GM18867 (cell line): Measurements from ENCODE around the gene TVP23A.
A peak's percentile ranks its signal among the peaks of the same experiment; 100 is the strongest.
"Not testable (repeated sequence)": the region's sequence is repeated elsewhere in the genome, so short reads cannot be mapped to it uniquely, and the experiment has no call there.

Experiments
- ATAC-seq: cut with Tn5 transposase; IDR thresholded peaks from one replicate; pipeline ENCODE4 v1.9.1; 2021; ENCODE audit warnings: mild to moderate bottlenecking, moderate library complexity; ENCODE audit not compliant: unreplicated experiment

The TVP23A gene

GRCh38 chr16:10836174-10836853, 17.7 kb upstream of the TVP23A start:
- ATAC-seq = no peak

DNA sequence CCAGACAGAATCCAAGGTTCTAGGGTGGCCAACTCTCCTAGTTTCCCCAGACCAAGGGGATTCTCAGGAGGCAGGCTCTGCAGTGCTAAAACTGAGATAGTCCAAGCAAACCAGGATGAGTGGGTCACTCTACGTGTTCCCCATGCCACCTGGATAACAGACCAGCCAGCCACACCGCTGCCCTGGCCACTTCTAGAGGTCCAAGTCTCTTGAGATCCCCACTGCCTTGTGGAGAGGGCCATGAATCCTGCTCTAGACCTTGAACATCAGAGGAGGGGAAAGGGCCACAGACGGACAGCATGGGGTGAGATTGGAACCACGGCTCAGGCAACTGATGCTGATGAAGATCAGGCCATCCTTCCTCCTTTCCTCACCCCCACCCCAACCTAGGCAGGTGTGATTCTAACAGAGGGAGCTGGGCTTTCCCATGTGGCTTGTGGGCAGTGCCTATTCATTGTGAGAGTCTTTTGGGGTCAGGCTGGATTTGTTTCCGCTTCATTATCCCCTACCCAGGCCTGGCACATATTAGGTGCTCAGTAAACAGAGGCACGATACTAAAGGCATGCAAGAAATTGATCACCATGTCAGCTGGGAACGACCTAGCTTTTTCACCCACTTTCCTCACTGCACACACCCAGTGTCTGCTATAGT, 16.8 kb upstream of the TVP23A start:
- peak; percentile 65 for ATAC-seq

DNA sequence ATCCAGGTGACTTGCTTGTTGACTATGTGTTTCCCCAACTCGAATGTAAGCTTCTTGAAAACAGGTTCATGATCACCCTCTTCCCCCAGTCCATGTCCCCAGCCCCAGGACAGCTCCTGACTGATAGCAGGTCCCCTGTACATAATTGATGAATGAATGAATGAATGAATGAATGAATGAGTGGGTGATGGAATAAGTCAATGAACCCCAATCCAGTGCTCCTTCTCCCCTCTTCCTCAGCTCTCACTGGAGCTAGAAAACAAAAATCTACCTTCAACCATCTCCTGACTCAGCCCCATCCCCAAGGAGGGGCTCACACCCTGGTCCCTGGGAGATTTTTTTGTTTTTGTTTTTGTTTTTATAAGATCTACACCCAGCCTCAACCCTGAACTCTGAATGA, 16.2 kb upstream of the TVP23A start:
- no peak for ATAC-seq

DNA sequence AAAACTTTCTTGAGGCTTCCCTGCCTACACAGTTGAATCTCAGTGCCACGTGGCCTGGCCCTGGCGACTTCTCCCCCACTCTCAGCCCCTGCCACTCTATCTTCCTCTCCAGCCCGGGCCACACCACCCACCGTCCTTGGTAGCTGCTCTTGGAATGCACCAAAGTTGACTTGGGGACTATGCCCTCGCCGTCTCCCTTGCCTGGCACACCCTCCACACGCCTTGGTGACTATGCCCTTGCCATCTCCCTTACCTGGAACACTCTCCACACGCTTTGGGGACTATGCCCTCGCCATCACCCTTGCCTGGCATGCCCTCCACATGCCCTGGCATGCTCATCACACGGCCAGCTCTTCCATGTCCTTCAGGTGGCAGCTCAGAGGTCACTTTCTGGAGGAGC, 15.5 kb upstream of the TVP23A start:
- no peak for ATAC-seq

GRCh38 chr16:10833271-10833670, 14.7 kb upstream of the TVP23A start:
- no peak for ATAC-seq

DNA sequence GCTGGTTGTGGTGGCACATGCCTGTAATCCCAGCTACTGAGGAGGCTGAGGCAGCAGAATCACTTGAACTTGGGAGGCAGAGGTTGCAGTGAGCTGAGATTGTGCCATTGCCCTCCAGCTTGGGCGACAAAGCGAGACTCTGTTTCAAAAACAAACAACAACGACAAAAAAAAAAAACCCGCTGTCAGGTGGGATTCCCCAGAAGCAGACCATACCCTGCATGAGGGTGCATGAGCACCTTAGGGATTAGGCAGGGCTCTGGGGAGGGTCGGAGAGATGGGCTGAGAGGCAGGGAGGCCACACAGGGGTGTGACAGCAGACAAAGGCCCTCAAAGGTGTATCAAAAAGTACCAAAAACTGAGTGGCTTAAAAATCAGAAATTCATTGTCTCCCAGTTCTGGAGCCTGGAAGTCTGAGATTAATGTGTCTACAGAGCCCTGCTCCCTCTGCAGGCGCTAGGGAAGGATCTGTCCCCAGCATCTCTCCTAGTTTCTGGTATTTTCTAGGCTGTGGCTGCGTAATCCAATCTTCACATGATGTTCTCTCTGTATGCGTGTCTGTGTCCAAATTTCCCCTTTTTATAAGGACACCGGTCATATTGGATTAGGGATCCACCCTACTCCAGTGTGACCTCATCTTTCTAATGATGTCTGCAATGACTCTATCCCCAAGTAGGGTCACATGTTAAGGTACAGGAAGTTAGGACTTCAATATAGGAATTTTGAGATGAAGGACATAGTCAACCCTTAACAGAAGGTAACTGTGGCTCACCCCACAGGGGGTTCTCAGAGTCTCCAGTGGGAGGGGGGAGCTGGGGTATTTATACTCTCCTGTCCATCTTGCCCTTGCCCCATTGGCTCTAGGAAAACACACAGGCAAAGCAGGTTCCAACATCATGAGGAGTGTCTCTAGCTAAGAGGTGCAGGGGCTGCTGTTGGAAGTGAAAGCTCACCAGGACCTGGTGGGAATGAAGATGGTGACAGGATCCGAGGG, 13.6 kb upstream of the TVP23A start:
- ATAC-seq = no peak

GRCh38 chr16:10830240-10830639, 11.6 kb upstream of the TVP23A start:
- not testable (repeated sequence) for ATAC-seq

DNA sequence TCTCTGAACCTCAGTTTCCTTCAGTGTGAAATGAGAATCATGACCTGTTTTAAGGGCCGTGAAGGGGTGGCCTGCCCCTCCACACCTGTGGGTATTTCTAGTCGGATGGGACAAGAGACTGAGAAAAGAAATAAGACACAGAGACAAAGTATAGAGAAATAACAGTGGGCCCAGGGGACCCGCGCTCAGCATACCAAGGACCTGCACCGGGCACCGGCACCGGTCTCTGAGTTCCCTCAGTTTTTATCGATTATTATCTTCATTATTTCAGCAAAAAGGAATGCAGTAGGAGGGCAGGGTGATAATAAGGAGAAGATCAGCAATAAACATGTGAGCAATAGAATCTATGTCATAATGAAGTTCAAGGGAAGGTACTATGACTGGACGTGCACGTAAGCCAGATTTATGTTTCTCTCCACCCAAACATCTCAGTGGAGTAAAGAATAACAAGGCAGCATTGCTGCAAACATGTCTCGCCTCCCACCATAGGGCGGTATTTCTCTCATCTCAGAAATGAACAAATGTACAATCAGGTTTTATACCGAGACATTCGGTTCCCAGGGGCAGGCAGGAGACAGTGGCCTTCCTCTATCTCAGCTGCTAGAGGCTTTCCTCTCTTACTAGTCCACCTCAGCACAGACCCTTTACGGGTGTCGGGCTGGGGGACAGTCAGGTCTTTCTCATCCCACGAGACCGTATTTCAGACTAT, 10.9 kb upstream of the TVP23A start:
- not testable (repeated sequence) for ATAC-seq

DNA sequence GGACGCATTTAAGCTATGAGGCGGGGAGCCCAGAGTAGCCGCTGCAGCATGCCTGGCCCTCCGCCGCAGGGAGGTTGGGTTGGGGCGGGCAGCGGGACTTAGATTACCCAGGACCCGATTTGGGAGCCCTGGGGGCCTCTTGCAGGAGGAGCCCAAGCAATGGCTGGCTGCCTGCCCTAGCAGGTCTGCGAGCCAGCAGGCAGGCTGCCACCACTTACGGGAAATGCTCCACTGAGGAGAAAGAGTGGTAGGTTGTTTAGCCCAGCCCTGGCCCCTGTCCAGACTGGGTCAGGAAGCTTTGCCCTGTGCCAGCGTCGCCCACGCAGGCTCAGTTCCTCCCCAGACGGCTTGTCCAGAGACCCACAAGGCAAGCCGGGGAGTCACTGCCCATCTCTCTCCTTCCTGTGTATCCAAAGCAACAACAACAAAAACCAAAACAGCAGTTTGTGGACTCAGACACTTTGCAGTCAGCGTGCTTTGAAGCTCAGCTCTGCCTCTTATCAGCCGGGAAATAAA, 10.3 kb upstream of the TVP23A start:
- no peak for ATAC-seq

GRCh38 chr16:10827691-10828341, 9.2 kb upstream of the TVP23A start:
- no peak for ATAC-seq

DNA sequence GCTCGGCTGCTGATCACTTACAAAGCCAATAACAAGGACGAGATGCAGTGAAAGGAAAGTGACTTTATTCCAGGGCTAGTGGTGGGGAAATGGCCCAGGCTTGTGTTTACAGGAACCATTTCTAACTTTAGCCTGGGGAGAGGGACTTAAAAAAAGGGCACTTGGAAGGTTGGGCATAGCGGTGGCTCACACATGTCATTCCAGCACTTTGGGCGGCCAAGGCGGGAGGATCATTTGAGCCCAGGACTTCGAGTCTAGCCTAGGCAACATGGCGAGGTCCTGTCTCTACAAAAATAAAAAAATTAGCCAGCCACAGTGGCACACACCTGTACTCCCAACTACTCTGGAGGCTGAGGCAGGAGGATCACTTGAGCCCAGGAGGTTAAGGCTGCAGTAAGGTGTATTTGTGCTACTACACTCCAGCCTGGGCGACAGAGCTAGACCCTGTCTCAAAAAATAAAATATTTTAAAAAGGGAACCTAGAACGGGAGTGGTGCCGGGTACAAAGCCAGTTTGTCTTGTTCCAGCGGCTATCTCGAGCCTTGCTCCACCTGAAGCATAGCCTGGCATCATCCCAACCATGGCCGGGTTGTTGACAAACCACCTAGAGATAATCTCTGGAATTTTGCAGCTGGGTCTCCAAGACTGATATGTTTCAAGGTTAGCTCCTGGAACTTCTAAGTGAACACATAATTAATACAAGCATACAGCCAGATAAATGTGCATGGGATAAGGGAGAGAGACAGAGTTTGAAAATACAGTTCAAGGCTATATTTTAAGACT, 5.7 kb upstream of the TVP23A start:
- ATAC-seq = no peak

DNA sequence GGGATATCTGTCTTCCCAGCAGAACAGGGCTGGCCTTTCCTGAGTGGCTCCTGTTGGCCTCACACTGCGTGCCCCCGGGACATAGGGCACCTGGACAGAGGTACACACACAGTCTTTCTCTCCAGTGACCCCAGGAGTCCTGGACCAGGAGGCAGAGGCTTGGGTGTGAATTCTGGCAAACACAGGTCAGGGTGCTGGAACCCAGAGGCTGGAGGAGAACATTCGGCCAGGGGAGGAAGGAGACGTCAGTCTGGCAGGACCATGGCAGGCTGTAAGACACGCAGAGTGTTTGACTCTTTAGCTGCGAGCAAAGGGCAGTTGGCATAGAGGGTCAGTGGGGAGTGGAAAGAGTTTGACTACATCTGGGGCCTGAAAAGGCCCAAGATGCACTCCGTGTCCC, 4.1 kb upstream of the TVP23A start:
- no peak for ATAC-seq

DNA sequence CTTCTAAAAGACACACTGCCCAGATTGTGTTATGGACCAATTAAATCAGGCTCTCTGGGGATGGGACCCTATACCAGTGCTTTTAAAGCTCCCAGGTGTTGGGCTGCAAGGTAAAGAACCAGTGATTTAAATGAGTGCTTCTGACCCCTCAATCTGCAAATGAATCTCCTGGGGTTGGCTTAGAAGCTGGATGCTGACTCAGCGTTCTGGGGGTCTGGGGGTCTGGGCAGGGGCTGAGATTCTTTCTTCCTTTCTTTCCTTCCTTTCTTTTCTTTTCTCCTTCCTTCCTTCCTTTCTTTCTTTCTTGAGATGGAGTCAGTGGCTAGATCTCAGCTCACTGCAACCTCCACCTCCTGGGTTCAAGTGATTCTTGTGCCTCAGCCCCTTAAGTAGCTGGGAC, 2.0 kb upstream of the TVP23A start:
- ATAC-seq = no peak

DNA sequence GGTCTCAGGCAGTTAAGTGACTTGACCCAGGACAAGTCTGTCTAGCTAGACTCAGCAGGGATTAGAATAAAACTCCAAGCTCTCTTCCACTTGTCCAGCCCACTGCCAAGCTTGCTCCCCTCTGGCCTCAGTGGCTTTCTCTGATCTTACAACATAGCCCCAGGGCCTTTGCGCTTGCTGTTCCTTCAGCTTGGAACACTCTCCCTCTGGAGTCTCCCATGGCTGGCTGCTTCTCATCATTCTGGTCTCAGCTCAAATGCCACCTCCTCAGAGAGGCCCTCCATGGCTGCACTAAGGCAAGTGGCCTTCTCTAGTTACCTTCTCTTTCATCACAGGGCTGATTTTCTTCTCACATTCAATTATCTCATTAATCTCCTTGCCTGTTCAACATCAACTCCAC, 1.1 kb downstream of the TVP23A start:
- ATAC-seq = no peak

DNA sequence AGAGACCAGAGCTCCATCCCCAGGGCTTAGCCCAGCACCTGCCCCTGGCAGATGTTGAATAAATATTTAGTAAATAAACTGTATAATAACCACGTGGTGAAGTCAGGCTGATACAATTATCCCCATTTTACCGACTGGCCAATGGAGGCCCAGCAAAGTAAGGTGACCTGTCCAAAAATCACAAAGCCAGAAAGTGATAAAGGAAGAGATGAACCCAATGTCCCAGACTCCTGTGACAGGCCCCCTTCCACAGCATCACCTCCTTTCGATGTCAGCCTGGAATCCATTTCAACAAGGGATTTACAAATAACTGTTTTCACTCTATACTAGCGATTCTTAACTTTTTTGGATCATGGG, 5.5 kb downstream of the TVP23A start:
- ATAC-seq = no peak

GRCh38 chr16:10812312-10813098, 6.1 kb downstream of the TVP23A start:
- peak; percentile 73 for ATAC-seq

DNA sequence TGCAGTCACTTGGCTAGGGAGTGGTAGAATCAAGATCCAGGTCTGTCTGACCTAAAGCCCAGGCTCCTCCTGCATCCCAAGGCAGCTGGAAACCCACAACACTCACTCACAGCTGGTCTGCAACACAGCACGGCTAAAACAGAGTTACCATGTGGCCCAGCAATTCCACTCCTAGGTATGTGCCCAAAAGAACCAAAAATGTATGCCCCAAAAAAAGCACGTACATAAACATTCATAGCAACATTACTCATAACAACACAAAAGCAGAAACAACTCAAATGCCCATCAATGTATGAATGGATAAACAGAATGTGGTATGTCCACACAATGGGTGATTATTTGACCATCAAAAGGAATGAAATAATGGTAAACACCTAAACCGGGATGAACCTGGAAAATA, 8.9 kb downstream of the TVP23A start:
- no peak for ATAC-seq

GRCh38 chr16:10808850-10809249, 9.7 kb downstream of the TVP23A start:
- no peak for ATAC-seq

GRCh38 chr16:10808218-10808617, 10.4 kb downstream of the TVP23A start:
- no peak for ATAC-seq
